ENCODE results near the gene MOCS1. TPM values are rescaled to one million over a fixed set of nuclear protein-coding genes. Genes with fewer than 3 reads are reported as not detected.

The MOCS1 gene
- total RNA-seq, 3 donors from 2014 or later, result 22.0 to 30.9 (median 22.3) TPM

DNA sequence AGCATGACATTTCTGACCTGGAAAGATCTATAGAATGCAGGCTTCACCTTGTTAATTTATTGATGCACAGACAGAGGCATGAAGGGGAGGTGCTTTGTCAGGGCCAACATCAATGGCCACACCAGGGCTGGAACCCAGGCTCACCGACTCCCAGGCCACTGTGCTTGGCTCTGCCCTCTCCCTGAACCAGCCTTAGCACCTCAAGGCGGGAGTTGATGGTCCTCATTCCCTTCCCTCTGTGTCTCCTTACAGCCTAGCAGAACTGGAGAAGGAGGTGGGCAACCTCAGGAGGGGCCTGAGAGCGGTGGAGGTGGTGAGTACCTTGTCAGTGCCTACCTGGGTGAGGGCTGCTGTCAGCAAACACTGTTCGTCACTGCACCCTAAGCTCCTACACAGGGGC lies 35.6 kb downstream of the MOCS1 start:
- no peak for TF ChIP-seq CTCF (IDR thresholded peaks at IDR 0.05)
- intact Hi-C loops (cut with DNase I, micrococcal nuclease), result loop anchor here in 1 of 2 donors (10.0 kb wide), 1 partner anchor 524 kb away; no protein-coding TSS in a partner anchor
- H3K4me3 ChIP-seq, result no peak overlapping the region
- DNase-seq, result no peak
- H3K36me3 ChIP-seq (ENCODE audit: low read depth), result no peaks in the 10 kb centered on the region
- no peak for ATAC-seq
- no peaks in the 10 kb centered on the region for H3K9me3 ChIP-seq
- peaks cover 5% of the 10 kb centered on the region for H3K4me1 ChIP-seq (ENCODE audit: low read depth)

- no peaks in the 10 kb centered on the region for H3K9me3 ChIP-seq
- no peak overlapping the region for H3K4me3 ChIP-seq
- DNase-seq, result peak in 1 of 3 donors; percentile 67
- peaks cover 5% of the 10 kb centered on the region for H3K4me1 ChIP-seq (ENCODE audit: low read depth)
- no peaks in the 10 kb centered on the region for H3K36me3 ChIP-seq (ENCODE audit: low read depth)
- intact Hi-C loops (cut with DNase I, micrococcal nuclease), result loop anchor here in 1 of 2 donors (10.0 kb wide), 1 partner anchor 523 kb away; no protein-coding TSS in a partner anchor
- TF ChIP-seq CTCF (IDR thresholded peaks at IDR 0.05), result no peak
- peak; percentile 94 for ATAC-seq
Observed at GRCh38 chr6:39897698-39898097, 36.6 kb downstream of the MOCS1 start.

GRCh38 chr6:39896701-39897100 lies 37.6 kb downstream of the MOCS1 start:
- intact Hi-C loops (cut with DNase I, micrococcal nuclease), result loop anchor here in 1 of 2 donors (10.0 kb wide), 1 partner anchor 522 kb away; no protein-coding TSS in a partner anchor
- Histone ChIP-seq H3K4me3 (no peak overlapping the region), H3K36me3 (ENCODE audit: low read depth) (no peaks in the 10 kb centered on the region), H3K9me3 (no peaks in the 10 kb centered on the region), H3K4me1 (ENCODE audit: low read depth) (peaks cover 5% of the 10 kb centered on the region)
- ATAC-seq, result no peak
- no peak for DNase-seq
- no peak for TF ChIP-seq CTCF (IDR thresholded peaks at IDR 0.05)

- no peak for ATAC-seq
- Histone ChIP-seq H3K4me3 (no peak overlapping the region), H3K36me3 (ENCODE audit: low read depth) (no peaks in the 10 kb centered on the region), H3K4me1 (ENCODE audit: low read depth) (peaks cover 4% of the 10 kb centered on the region), H3K9me3 (no peaks in the 10 kb centered on the region)
- intact Hi-C loops (cut with DNase I, micrococcal nuclease), result loop anchor here (5.0 to 10.0 kb wide), 2 partner anchors 516 to 518 kb away; no protein-coding TSS in a partner anchor
- TF ChIP-seq CTCF (IDR thresholded peaks at IDR 0.05), result no peak
- DNase-seq, result no peak
Observed at GRCh38 chr6:39893286-39893685, 41.0 kb downstream of the MOCS1 start.

DNA sequence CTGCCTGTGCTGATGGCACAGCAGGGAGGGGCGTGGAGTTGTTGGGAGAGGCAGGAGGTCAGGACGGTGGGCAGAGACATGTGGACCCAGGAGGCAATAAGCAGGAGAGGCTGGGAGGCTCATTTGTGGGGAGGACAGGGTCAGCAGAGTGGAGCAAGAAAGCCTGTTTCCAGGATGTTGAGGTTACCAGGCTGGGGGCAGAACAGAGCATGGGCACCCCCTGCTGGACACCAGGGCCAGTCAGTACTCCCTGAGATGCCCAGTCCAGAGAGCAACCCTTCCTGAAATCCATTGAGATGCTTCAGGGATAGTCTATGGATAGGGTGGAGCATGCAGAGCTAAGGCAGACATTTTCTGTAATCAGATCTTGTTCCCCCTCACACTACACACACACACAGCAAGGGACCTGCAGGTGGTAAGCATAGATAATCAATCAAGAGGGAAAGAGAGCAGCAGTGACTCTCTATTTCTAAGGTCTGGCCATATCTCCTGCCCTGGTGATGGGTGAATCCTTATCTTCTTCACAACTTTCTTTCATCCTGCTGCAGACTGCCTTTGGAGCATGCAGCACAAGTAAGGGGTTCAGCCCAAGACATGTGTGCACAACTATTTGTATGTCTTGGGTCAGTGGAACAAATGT lies 41.7 kb downstream of the MOCS1 start:
- Histone ChIP-seq H3K4me1 (ENCODE audit: low read depth) (no peaks in the 10 kb centered on the region), H3K36me3 (ENCODE audit: low read depth) (no peaks in the 10 kb centered on the region), H3K9me3 (no peaks in the 10 kb centered on the region), H3K4me3 (no peak overlapping the region)
- peak; percentile 26 for TF ChIP-seq CTCF (IDR thresholded peaks at IDR 0.05)
- peak in 2 of 3 donors; percentile 78 to 79 for DNase-seq
- peak; percentile 87 for ATAC-seq
- intact Hi-C loops (cut with DNase I, micrococcal nuclease), result loop anchor here (5.0 to 10.0 kb wide), 2 partner anchors 515 to 518 kb away; no protein-coding TSS in a partner anchor
